Uterus (tissue), 4 donors: Measurements from ENCODE around the gene GOLPH3. TPM values are rescaled to one million over a fixed set of nuclear protein-coding genes. Genes with fewer than 3 reads are reported as not detected.

ENCODE experiments used
- DNase-seq, 2 donors: peaks; one replicate each; pipeline ENCODE4 v3.0.0-alpha.2; 2019 to 2020
- H3K27ac ChIP-seq, 2 donors: fragments of 200-600 bp; sonication (generic); 1 replicate in 1 of 2; 2 replicates in 1 of 2; pipeline ENCODE4 v1.5.1; 2016 to 2018
- H3K27me3 ChIP-seq, 2 donors: fragments of 200-600 bp; sonication (generic); one replicate each; pipeline ENCODE4 v1.5.1; 2018 to 2019; ENCODE audit warnings: control low read depth in 1 of 2
- H3K36me3 ChIP-seq, 2 donors: fragments of 200-600 bp; sonication (generic); one replicate each; pipeline ENCODE4 v1.5.1; 2019; ENCODE audit warnings: control low read depth in 1 of 2
- H3K4me1 ChIP-seq, 2 donors: fragments of 200-600 bp; sonication (generic); one replicate each; pipeline ENCODE4 v1.5.1; 2018 to 2019; ENCODE audit warnings: control low read depth in 1 of 2
- H3K4me3 ChIP-seq, 2 donors: fragments of 200-600 bp; sonication (generic); 1 replicate in 1 of 2; 2 replicates in 1 of 2; pipeline ENCODE4 v1.5.1; 2018 to 2019; ENCODE audit warnings: mild to moderate bottlenecking in 1 of 2
- H3K9me3 ChIP-seq, 2 donors: fragments of 200-600 bp; sonication (generic); one replicate each; pipeline ENCODE4 v1.5.1; 2019; ENCODE audit warnings: control low read depth in 1 of 2
- CTCF ChIP-seq, 4 experiments: fragments of 200-600 bp in 2 of 4; fragments of 450-650 bp in 2 of 4; sonication (generic) in 2 of 4; IDR thresholded peaks; one replicate each; pipeline ENCODE4 v1.5.1; 2016 to 2019; ENCODE audit warnings: antibody characterized with exemption in 4 of 4, mild to moderate bottlenecking in 2 of 4, moderate library complexity in 1 of 4
- POLR2A ChIP-seq, 2 donors: fragments of 450-650 bp; IDR thresholded peaks; one replicate each; pipeline ENCODE4 v1.6.1; 2016; ENCODE audit warnings: antibody characterized with exemption in 2 of 2, mild to moderate bottlenecking in 1 of 2, moderate library complexity in 1 of 2
- intact Hi-C: fragments of 100-400 bp; cut with DNase I; formaldehyde crosslinking; loops from one replicate; pipeline ENCODE4 v1.15.1; 2023; ENCODE audit warnings: low total_unique reads
- total RNA-seq, 4 donors: library from RNA; depleted of rRNA in 3 of 4; stranded (reverse); fragments of >200 nt in 3 of 4; gene quantifications; one replicate each; pipeline versions ENCODE4 v1.1.0 to v1.2.4, GENCODE V29; 2014 to 2023
- donor health status: DM: yes; HTN: yes; CAD: no.

The GOLPH3 gene
- total RNA-seq, 4 donors from 2014 or later = 31.8 to 93.7 (median 69.0) TPM

- TF ChIP-seq POLR2A (IDR thresholded peaks at IDR 0.05) (no peak), CTCF (IDR thresholded peaks at IDR 0.05) (no peak)
- Histone ChIP-seq H3K4me3 (no peak overlapping the region), H3K36me3 (no peaks in the 10 kb centered on the region), H3K27me3 (no peaks in the 10 kb centered on the region), H3K9me3 (no peaks in the 10 kb centered on the region), H3K27ac (no peak overlapping the region), H3K4me1 (no peaks in the 10 kb centered on the region)
- no peak for DNase-seq
- intact Hi-C loops = no loop called here
These were observed 22.9 kb upstream of the GOLPH3 start for GRCh38 chr5:32197032-32197431.

GRCh38 chr5:32195265-32195664 is 21.1 kb upstream of the GOLPH3 start:
- intact Hi-C loops = no loop called here
- Histone ChIP-seq H3K4me3 (no peak overlapping the region), H3K36me3 (no peaks in the 10 kb centered on the region), H3K27me3 (no peaks in the 10 kb centered on the region), H3K27ac (no peak overlapping the region), H3K9me3 (no peaks in the 10 kb centered on the region), H3K4me1 (no peaks in the 10 kb centered on the region)
- DNase-seq = no peak
- TF ChIP-seq POLR2A (IDR thresholded peaks at IDR 0.05) (no peak), CTCF (IDR thresholded peaks at IDR 0.05) (no peak)

- TF ChIP-seq POLR2A (IDR thresholded peaks at IDR 0.05) = no peak
- no peak for TF ChIP-seq CTCF (IDR thresholded peaks at IDR 0.05)
- Histone ChIP-seq H3K27ac (peak overlapping the region; percentile 33 to 51), H3K36me3 (no peaks in the 10 kb centered on the region), H3K27me3 (no peaks in the 10 kb centered on the region), H3K9me3 (no peaks in the 10 kb centered on the region), H3K4me3 (no peak overlapping the region), H3K4me1 (no peaks in the 10 kb centered on the region)
- intact Hi-C loops = no loop called here
- DNase-seq = peak; percentile 52 to 73
These were observed 19.5 kb upstream of the GOLPH3 start for GRCh38 chr5:32193591-32193990.

DNA sequence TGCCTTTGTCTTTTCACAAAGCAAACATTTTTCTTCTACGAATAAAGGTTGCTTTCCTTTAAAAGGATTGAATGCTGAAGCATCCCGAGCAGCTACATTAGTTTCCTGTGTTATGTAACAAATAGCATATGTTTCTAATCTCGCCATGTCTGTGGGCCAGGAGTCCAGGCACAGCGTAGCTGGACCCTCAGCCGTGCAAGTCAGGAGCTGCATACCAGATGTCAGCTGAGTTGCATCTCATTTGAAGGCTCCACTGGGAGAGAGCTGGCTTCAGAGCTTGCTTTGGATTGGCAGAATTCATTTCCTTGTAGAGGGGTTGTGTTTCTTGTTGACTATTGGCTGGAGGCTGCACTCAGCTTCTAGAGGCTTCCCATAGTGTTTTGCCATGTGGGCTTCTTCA is 16.0 kb upstream of the GOLPH3 start:
- TF ChIP-seq POLR2A (IDR thresholded peaks at IDR 0.05) = no peak
- no peak for TF ChIP-seq CTCF (IDR thresholded peaks at IDR 0.05)
- Histone ChIP-seq H3K27ac (no peak overlapping the region), H3K9me3 (peaks cover 0 to 8% of the 10 kb centered on the region in 2 donors), H3K27me3 (no peaks in the 10 kb centered on the region), H3K4me1 (no peaks in the 10 kb centered on the region), H3K4me3 (no peak overlapping the region), H3K36me3 (no peaks in the 10 kb centered on the region)
- intact Hi-C loops = no loop called here
- DNase-seq = peak in 1 of 2 donors; percentile 54

GRCh38 chr5:32187675-32188074 is 13.6 kb upstream of the GOLPH3 start:
- Histone ChIP-seq H3K4me1 (no peaks in the 10 kb centered on the region), H3K9me3 (peaks cover 0 to 8% of the 10 kb centered on the region in 2 donors), H3K4me3 (no peak overlapping the region), H3K36me3 (no peaks in the 10 kb centered on the region), H3K27ac (no peak overlapping the region), H3K27me3 (no peaks in the 10 kb centered on the region)
- no peak for DNase-seq
- intact Hi-C loops = no loop called here
- TF ChIP-seq POLR2A (IDR thresholded peaks at IDR 0.05) = no peak
- no peak for TF ChIP-seq CTCF (IDR thresholded peaks at IDR 0.05)
